Parathyroid adenoma (tissue), 2 donors: ENCODE measurements around the gene ICA1L.

ENCODE experiments used
- H2AFZ ChIP-seq: fragments of 300-600 bp; sonication (generic); one replicate; pipeline ENCODE4 v1.7.0; 2017; ENCODE audit warnings: antibody characterized with exemption, mild to moderate bottlenecking
- H3K27ac ChIP-seq: fragments of 300-600 bp; sonication (generic); one replicate; pipeline ENCODE4 v1.7.0; 2017
- H3K27me3 ChIP-seq: fragments of 300-600 bp; sonication (generic); one replicate; pipeline ENCODE4 v1.7.0; 2017; ENCODE audit warnings: low read length; ENCODE audit not compliant: control insufficient read depth, insufficient read depth
- H3K36me3 ChIP-seq: fragments of 300-600 bp; sonication (generic); one replicate; pipeline ENCODE4 v1.7.0; 2017; ENCODE audit warnings: low read length; ENCODE audit not compliant: control insufficient read depth, insufficient read depth
- H3K4me1 ChIP-seq: fragments of 300-600 bp; sonication (generic); one replicate; pipeline ENCODE4 v1.7.0; 2017; ENCODE audit warnings: control low read depth
- H3K4me2 ChIP-seq: fragments of 300-600 bp; sonication (generic); one replicate; pipeline ENCODE4 v1.7.0; 2017; ENCODE audit warnings: low read length
- H3K4me3 ChIP-seq: fragments of 300-600 bp; sonication (generic); one replicate; pipeline ENCODE4 v1.7.0; 2017; ENCODE audit warnings: low read depth, low read length
- H3K79me2 ChIP-seq: fragments of 300-600 bp; sonication (generic); one replicate; pipeline ENCODE4 v1.7.0; 2017; ENCODE audit warnings: control low read depth
- H3K9ac ChIP-seq: fragments of 300-600 bp; sonication (generic); one replicate; pipeline ENCODE4 v1.7.0; 2017; ENCODE audit warnings: mild to moderate bottlenecking
- H3K9me3 ChIP-seq: fragments of 300-600 bp; sonication (generic); one replicate; pipeline ENCODE4 v1.7.0; 2017; ENCODE audit warnings: low read length; ENCODE audit not compliant: control insufficient read depth
- TF ChIP-seq, protein P1 (sequence below): fragments of 300-600 bp; sonication (generic); IDR thresholded peaks from one replicate; pipeline ENCODE4 v1.7.0; 2017; ENCODE audit warnings: antibody characterized with exemption, mild to moderate bottlenecking
- donor health status: primary hyperparathyroidism.

ICA1L gene

GRCh38 chr2:202752071-202752470 lies 119.5 kb downstream of the ICA1L start:
- Histone ChIP-seq H3K27ac (no peak overlapping the region), H3K4me3 (no peak overlapping the region), H3K36me3 (no peaks in the 10 kb centered on the region), H3K79me2 (no peaks in the 10 kb centered on the region), H3K27me3 (no peaks in the 10 kb centered on the region), H3K9ac (no peak overlapping the region), H3K4me2 (no peak overlapping the region), H3K9me3 (no peaks in the 10 kb centered on the region), H3K4me1 (peaks cover 12% of the 10 kb centered on the region), H2AFZ (no peak overlapping the region)
- TF ChIP-seq, protein P1, sequence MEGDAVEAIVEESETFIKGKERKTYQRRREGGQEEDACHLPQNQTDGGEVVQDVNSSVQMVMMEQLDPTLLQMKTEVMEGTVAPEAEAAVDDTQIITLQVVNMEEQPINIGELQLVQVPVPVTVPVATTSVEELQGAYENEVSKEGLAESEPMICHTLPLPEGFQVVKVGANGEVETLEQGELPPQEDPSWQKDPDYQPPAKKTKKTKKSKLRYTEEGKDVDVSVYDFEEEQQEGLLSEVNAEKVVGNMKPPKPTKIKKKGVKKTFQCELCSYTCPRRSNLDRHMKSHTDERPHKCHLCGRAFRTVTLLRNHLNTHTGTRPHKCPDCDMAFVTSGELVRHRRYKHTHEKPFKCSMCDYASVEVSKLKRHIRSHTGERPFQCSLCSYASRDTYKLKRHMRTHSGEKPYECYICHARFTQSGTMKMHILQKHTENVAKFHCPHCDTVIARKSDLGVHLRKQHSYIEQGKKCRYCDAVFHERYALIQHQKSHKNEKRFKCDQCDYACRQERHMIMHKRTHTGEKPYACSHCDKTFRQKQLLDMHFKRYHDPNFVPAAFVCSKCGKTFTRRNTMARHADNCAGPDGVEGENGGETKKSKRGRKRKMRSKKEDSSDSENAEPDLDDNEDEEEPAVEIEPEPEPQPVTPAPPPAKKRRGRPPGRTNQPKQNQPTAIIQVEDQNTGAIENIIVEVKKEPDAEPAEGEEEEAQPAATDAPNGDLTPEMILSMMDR: no peak

DNA sequence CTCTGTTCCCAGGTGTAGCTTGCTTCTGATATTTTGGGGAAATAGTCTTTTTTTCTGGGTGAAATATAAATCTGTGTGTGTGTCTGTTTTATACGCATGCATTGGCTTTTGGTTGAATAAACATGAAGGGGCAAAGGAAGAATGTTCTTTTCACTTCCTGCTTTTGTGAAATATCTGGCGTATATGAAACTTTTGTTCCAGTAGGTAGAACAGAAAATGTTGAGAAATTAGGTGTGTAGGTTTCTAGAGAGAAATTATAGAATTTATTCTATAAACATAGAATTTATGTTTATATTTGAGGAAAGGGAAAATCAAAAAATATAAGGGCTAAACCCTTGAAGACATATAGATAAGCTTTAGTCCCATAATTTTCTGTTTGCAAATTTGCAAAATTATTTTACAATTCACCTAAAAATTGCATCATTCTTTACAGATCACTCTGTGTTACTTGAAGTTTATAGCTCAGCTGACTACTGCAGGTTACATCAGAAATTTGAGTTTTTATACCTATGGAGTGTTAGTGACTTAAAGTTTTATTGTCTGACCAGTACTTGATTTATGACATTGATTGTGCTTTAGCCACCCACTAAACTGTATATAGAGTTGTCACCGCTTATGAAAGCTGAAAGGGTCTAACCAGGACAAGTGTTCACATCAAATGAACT lies 120.7 kb downstream of the ICA1L start:
- no peaks in the 10 kb centered on the region for H3K27me3 ChIP-seq
- H3K79me2 ChIP-seq: no peaks in the 10 kb centered on the region
- H3K36me3 ChIP-seq: no peaks in the 10 kb centered on the region
- no peak overlapping the region for H2AFZ ChIP-seq
- no peak overlapping the region for H3K4me2 ChIP-seq
- no peak overlapping the region for H3K9ac ChIP-seq
- TF ChIP-seq, protein P1: no peak
- H3K4me1 ChIP-seq: peaks cover 2% of the 10 kb centered on the region
- no peak overlapping the region for H3K27ac ChIP-seq
- no peak overlapping the region for H3K4me3 ChIP-seq
- no peaks in the 10 kb centered on the region for H3K9me3 ChIP-seq

GRCh38 chr2:202749477-202749876 lies 122.1 kb downstream of the ICA1L start:
- no peaks in the 10 kb centered on the region for H3K4me1 ChIP-seq
- H3K27me3 ChIP-seq: no peaks in the 10 kb centered on the region
- no peak overlapping the region for H3K4me2 ChIP-seq
- H3K9me3 ChIP-seq: no peaks in the 10 kb centered on the region
- TF ChIP-seq, protein P1: no peak
- no peak overlapping the region for H3K4me3 ChIP-seq
- H3K36me3 ChIP-seq: no peaks in the 10 kb centered on the region
- no peaks in the 10 kb centered on the region for H3K79me2 ChIP-seq
- H3K9ac ChIP-seq: no peak overlapping the region
- H2AFZ ChIP-seq: no peak overlapping the region
- no peak overlapping the region for H3K27ac ChIP-seq

DNA sequence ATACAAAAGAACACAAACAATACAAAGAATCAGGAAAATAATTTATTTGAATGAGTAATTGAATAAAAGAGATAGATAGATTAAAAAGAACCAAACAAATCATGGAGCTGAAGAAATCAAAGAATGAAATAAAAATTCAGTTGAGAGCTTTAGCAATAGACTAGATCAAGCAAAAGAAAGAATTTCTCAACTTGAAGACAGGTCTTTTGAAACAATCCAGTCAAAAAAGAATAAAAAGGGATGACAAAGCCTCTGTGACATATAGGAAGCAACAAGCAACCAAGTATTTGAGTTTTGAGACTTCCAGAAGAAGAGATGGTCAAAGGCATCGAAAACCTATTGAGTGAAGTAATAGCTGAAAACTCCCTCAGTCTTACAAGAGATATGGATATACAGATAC lies 128.0 kb downstream of the ICA1L start:
- Histone ChIP-seq H2AFZ (no peak overlapping the region), H3K79me2 (no peaks in the 10 kb centered on the region), H3K4me3 (no peak overlapping the region), H3K27me3 (no peaks in the 10 kb centered on the region), H3K27ac (no peak overlapping the region), H3K4me1 (no peaks in the 10 kb centered on the region), H3K4me2 (no peak overlapping the region), H3K9ac (no peak overlapping the region), H3K9me3 (no peaks in the 10 kb centered on the region), H3K36me3 (no peaks in the 10 kb centered on the region)
- TF ChIP-seq, protein P1: no peak

DNA sequence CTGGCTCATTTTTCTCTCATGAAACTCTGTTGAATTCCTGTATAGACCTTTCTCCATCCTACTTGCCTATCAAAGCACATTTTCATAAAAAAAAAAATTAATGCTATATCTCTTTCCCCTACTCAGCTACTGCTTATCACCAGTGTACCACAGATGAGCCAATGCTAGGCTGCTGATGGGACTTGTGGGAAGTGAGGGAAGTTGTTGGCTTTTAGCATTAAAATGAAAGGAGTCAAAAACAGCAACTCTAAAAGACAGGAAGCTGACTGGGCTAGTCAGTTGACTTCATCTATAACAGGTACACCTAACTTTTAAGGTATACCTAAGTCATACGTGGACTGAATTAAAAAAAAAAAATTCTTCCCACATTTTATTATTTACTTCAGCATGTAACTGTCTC lies 134.7 kb downstream of the ICA1L start:
- H3K36me3 ChIP-seq: no peaks in the 10 kb centered on the region
- no peak overlapping the region for H3K27ac ChIP-seq
- no peaks in the 10 kb centered on the region for H3K9me3 ChIP-seq
- H2AFZ ChIP-seq: no peak overlapping the region
- H3K4me3 ChIP-seq: no peak overlapping the region
- no peak overlapping the region for H3K9ac ChIP-seq
- H3K4me2 ChIP-seq: no peak overlapping the region
- TF ChIP-seq, protein P1: no peak
- H3K79me2 ChIP-seq: no peaks in the 10 kb centered on the region
- H3K4me1 ChIP-seq: no peaks in the 10 kb centered on the region
- no peaks in the 10 kb centered on the region for H3K27me3 ChIP-seq
